Fibroblast of mammary gland (primary cell): ENCODE results near the gene UNCX.
"Not testable (repeated sequence)": the region's sequence is repeated elsewhere in the genome, so short reads cannot be mapped to it uniquely, and the experiment has no call there.

ENCODE experiments used
- DNase-seq: peaks from one replicate; pipeline ENCODE4 v3.0.0-alpha.2; 2010; ENCODE audit warnings: low read depth
- H3K4me3 ChIP-seq: 2 replicates; pipeline ENCODE4 v1.5.1; 2011; ENCODE audit warnings: low read depth, mild to moderate bottlenecking, low read length, moderate library complexity; ENCODE audit not compliant: control insufficient read depth
- CTCF ChIP-seq: conservative IDR thresholded peaks from 2 replicates; pipeline ENCODE4 v1.5.1; 2011; ENCODE audit warnings: low read depth, low read length, inconsistent platforms; ENCODE audit not compliant: control insufficient read depth, insufficient read depth

Gene UNCX

DNA sequence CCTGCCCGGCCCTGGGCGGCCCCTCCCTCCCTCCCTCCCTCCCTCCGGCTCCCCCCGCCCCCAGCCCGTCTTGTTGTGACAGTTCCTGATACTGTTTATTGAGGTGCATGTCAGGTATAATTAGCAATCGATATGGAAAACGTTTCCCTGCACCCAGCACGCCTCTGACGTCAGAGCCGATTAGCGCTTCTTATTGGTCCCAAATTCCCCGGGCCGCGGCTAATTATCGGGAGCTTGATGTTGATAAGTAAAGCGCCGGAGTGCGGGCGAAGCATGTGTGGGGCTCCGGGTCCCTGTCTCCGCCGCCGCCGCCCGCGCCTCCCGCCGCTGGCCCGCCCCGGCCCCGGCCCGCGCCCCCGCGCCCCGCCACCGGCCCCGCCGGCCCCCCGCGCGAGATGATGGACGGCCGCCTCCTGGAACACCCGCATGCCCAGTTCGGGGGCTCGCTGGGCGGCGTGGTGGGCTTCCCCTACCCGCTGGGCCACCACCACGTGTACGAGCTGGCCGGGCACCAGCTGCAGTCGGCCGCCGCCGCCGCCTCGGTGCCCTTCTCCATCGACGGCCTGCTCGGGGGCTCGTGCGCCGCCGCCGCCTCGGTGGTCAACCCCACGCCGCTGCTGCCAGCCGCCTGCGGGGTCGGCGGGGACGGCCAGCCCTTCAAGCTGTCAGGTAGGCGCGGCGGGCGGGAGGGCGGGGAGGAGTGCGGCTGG lies at the start of gene UNCX:
Gene UNCX, plus strand, starts transcription at position 250 of the 710 bp plus-strand sequence. Its CDS starts 146 bp downstream, at position 396.
- no peak for DNase-seq
- no peak within 1 kb of the TSS for H3K4me3 ChIP-seq
- TF ChIP-seq CTCF, result no peak

DNA sequence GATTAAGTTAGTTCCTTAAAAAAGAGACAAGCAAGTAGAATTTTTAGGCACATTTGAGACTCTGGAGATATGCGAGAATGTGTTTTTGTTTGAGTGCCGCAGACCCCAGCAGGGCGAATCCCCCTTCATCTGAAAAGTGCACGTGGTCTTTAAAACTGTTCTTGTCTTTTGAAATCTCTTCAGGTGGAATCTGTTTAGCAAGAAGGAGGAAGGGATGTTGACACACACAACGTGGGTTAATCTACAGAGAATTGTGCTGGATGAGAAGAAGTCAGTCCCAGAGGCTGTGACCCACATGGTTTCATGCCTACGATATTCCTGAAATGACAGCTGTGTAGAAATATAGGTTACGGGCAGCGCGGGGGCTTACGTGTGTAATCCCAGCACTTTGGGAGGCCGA lies 45.5 kb upstream of the UNCX start:
- no peak overlapping the region for H3K4me3 ChIP-seq
- TF ChIP-seq CTCF, result no peak
- no peak for DNase-seq

GRCh38 chr7:1188720-1189294 lies 43.9 kb upstream of the UNCX start:
- TF ChIP-seq CTCF, result no peak
- no peak for DNase-seq
- no peak overlapping the region for H3K4me3 ChIP-seq

DNA sequence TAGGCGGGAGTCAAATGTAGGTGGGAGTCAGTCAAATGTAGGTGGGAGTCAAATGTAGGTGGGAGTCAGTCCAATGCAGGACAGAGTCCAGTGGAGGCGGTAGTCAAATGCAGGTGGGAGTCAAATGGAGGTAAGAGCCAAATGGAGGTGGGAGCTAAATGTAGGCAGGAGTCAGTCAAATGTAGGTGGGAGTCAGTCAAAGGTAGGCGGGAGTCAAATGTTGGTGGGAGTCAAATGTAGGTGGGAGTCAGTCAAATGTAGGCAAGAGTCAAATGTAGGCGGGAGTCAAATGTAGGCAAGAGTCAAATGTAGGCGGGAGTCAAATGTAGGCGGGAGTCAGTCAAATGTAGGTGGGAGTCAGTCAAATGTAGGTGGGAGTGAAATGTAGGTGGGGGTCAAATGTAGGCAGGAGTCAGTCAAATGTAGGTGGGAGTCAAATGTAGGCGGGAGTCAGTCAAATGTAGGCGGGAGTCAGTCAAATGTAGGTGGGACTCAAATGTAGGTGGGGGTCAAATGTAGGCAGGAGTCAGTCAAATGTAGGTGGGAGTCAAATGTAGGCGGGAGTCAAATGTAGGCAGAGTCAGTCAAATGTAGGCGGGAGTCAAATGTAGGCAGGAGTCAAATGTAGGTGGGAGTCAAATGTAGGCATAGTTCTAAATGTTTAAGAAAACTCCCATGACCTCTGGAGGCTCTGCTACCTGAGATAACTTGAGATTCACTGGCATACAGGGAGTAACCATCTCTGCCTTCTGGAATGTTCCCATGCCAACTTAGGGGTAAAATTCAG lies 42.5 kb upstream of the UNCX start:
- TF ChIP-seq CTCF, result no peak
- H3K4me3 ChIP-seq, result no peak overlapping the region
- DNase-seq, result no peak

DNA sequence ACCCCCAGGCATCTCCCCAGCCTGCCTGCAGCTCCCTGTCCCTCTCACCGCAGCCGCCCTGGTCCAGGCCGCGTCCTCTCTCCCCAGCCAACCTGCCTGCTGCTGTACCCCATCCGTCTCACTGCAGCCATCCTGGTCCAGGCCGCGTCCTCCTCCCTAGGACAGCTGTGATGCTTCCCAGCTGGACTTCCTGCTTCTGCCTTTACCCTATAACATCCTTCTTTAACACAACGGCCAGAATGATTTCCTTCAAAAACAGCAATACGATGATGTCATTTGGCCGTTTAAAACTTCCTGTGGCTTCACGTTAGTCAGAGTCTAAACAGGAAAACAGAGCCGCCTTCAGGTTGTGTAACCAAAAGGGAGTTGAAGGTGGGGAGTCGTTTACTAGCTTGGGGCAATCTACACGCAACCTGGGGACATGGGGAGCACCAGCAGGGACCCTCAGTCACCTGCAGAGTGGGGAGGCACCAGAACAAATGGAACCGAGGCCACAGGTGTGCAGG lies 40.4 kb upstream of the UNCX start:
- H3K4me3 ChIP-seq, result no peak overlapping the region
- peak; percentile 82 for DNase-seq
- TF ChIP-seq CTCF, result no peak

DNA sequence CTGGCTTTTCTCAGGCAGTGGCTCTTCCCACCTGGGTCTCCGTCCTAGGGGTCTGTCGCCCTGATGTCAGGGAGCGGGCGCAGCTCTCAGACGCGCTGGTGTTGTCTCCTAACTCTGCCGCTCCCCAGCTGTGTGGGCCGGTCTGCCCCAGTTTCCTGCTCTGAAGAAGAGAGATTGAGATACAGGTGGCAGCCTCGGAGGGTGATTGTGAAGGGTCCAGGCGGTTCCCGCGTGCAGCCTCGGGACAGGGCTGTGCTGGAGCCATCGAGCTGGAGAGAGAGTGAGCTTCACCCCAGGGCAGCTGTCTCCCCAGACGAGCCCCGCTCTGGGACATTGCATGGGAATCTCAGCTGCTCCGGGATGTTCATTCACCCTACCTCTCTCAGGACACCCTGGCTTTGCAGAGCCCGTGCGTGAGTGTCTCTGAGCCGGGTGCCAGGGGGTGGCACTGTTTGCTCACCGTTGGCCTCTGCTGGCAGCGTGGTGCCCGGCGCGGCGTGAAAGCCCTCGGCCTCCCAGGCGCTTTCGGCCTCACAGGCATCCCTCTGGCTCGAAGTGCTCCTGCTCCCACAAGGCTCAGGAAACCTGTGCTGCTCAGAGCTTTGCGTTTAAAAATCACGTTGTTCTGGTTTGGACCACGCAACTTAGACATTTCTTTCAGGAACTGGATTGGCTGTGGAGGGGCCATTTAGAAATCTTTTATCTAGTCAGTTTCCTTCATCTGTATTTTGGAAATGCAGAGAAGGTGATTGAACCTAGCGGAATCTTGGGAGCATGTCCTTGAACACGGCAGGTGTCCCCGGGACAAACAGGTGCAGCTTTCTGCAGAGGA lies 38.9 kb upstream of the UNCX start:
- no peak overlapping the region for H3K4me3 ChIP-seq
- peak; percentile 37 for TF ChIP-seq CTCF
- DNase-seq, result peak; percentile 33

DNA sequence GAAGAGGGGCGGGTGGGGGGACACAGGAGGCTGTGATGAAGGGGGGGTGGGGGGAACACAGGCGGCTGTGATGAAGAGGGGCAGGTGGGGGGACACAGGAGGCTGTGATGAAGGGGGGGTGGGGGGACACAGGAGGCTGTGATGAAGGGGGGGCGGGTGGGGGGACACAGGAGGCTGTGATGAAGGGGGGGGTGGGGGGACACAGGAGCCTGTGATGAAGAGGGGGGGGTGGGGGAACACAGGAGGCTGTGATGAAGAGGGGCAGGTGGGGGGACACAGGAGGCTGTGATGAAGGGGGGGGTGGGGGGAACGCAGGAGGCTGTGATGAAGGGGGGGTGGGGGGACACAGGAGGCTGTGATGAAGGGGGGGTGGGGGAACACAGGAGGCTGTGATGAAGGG lies 36.2 kb upstream of the UNCX start:
- DNase-seq, result not testable (repeated sequence)

More for the DNA sequence above, 36.2 kb upstream of the UNCX start:
- H3K4me3 ChIP-seq, result not testable (repeated sequence)
